HCT116 (cell line): Measurements from ENCODE around the gene UBALD2. TPM values are rescaled to one million over a fixed set of nuclear protein-coding genes. Genes with fewer than 3 reads are reported as not detected.

ENCODE experiments used
- ATAC-seq: fragments of 200-7000 bp; cut with Tn5 transposase; 2 replicates; pipeline ENCODE4 v1.9.1; 2020; ENCODE audit warnings: mild to moderate bottlenecking, moderate library complexity
- BruUV-seq: library from RNA; stranded (reverse); fragments of 400-500 nt; replicated peaks from 2 replicates; lab custom pipeline; 2021; lab: Mats Ljungman, UMichigan
- CTCF ChIA-PET: fragments of 300-600 bp; sonication (Branson Sonifier 250); formaldehyde crosslinking; loops from one replicate; lab custom pipeline; 2021; ENCODE audit warnings: antibody characterized with exemption; lab: Charles Lee
- POLR2A ChIA-PET: fragments of 300-600, 350-600 bp; sonication (Branson Sonifier 250); formaldehyde crosslinking; loops from one replicate; lab custom pipeline; 2021; ENCODE audit warnings: antibody characterized with exemption; lab: Charles Lee
- RAD21 ChIA-PET, 2 experiments: fragments of 300-600 bp; sonication (Branson Sonifier 250); formaldehyde crosslinking; loops; one replicate each; lab custom pipeline; 2023; ENCODE audit warnings: low total read pairs in 2 of 2; ENCODE audit not compliant: uncharacterized antibody in 2 of 2, unreplicated experiment in 2 of 2, low non-redundant PET in 1 of 2; lab: Charles Lee
- DNase-seq: peaks from one replicate; pipeline ENCODE4 v3.0.0-alpha.2; 2010; ENCODE audit warnings: low read depth, low spot score
- H2AFZ ChIP-seq: fragments of 200-600 bp; shearing (Covaris generic), sonication (generic); 2 replicates; pipeline ENCODE4 v1.6.1; 2017; ENCODE audit warnings: low read depth, mixed run types, mixed read lengths, antibody characterized with exemption, low read length; ENCODE audit not compliant: poor library complexity, severe bottlenecking
- H3K27ac ChIP-seq: 2 replicates; pipeline ENCODE4 v1.5.1; 2012; ENCODE audit warnings: low read depth, low read length
- H3K27me3 ChIP-seq: fragments of 200-600 bp; sonication (generic); 2 replicates; pipeline ENCODE4 v1.6.1; 2016; ENCODE audit warnings: mixed run types, low read length, mixed read lengths; ENCODE audit not compliant: insufficient read depth
- H3K36me3 ChIP-seq, 2 experiments: fragments of 200-500 bp in 1 of 2; fragments of 200-600 bp in 1 of 2; sonication (Bioruptor generic) in 1 of 2; sonication (generic) in 1 of 2; 2 replicates each; pipeline versions ENCODE4 v1.5.1 to v1.6.1; 2014 to 2016; ENCODE audit warnings: low read length in 2 of 2, inconsistent platforms in 1 of 2, mixed read lengths in 1 of 2, mixed run types in 1 of 2; ENCODE audit not compliant: insufficient read depth in 2 of 2, control insufficient read depth in 1 of 2
- H3K4me1 ChIP-seq, 2 experiments: fragments of 200-600 bp in 1 of 2; sonication (generic) in 1 of 2; 2 replicates each; pipeline versions ENCODE4 v1.5.1 to v1.6.1; 2012 to 2017; ENCODE audit warnings: low read length in 2 of 2, inconsistent platforms in 1 of 2, mild to moderate bottlenecking in 1 of 2, mixed read lengths in 1 of 2, mixed run types in 1 of 2, moderate library complexity in 1 of 2; ENCODE audit not compliant: insufficient read depth in 2 of 2, control insufficient read depth in 1 of 2
- H3K4me2 ChIP-seq: fragments of 200-600 bp; sonication (generic); 2 replicates; pipeline ENCODE4 v1.6.1; 2017; ENCODE audit warnings: mixed run types, low read length, mixed read lengths
- H3K4me3 ChIP-seq, 2 experiments: fragments of 200-600 bp in 1 of 2; sonication (generic) in 1 of 2; replicated peaks in 1 of 2; 2 replicates each; pipeline ENCODE4 v1.5.1; 2011 to 2016; ENCODE audit warnings: low read length in 2 of 2, control low read depth in 1 of 2, low read depth in 1 of 2, mild to moderate bottlenecking in 1 of 2, mixed read lengths in 1 of 2, mixed run types in 1 of 2
- H3K79me2 ChIP-seq: fragments of 200-600 bp; sonication (generic); 2 replicates; pipeline ENCODE4 v1.6.1; 2017; ENCODE audit warnings: mild to moderate bottlenecking, mixed run types, low read length, moderate library complexity, mixed read lengths; ENCODE audit not compliant: insufficient read depth
- H3K9ac ChIP-seq: fragments of 200-600 bp; sonication (generic); 2 replicates; pipeline ENCODE4 v1.6.1; 2016; ENCODE audit warnings: low read length, mixed read lengths
- H3K9me2 ChIP-seq: fragments of 200-600 bp; sonication (generic), shearing (Covaris generic); 2 replicates; pipeline ENCODE4 v1.6.1; 2017; ENCODE audit warnings: mixed run types, mild to moderate bottlenecking, moderate library complexity; ENCODE audit not compliant: insufficient read depth
- H3K9me3 ChIP-seq, 2 experiments: fragments of 200-500 bp in 1 of 2; fragments of 200-600 bp in 1 of 2; sonication (Bioruptor generic) in 1 of 2; sonication (generic) in 1 of 2; 2 replicates each; pipeline ENCODE4 v1.6.1; 2014 to 2017; ENCODE audit warnings: low read length in 2 of 2, mixed read lengths in 2 of 2, inconsistent platforms in 1 of 2, low read depth in 1 of 2, mild to moderate bottlenecking in 1 of 2, mixed run types in 1 of 2, moderate library complexity in 1 of 2; ENCODE audit not compliant: control insufficient read depth in 1 of 2, insufficient read depth in 1 of 2
- H4K20me1 ChIP-seq: fragments of 200-600 bp; sonication (generic), shearing (Covaris generic); 2 replicates; pipeline ENCODE4 v1.6.1; 2017; ENCODE audit warnings: mixed run types, mild to moderate bottlenecking, moderate library complexity; ENCODE audit not compliant: insufficient read depth
- EZH2 ChIP-seq: fragments of 200-600 bp; sonication (generic); IDR thresholded peaks from 2 replicates; pipeline ENCODE4 v1.6.1; 2017; ENCODE audit warnings: antibody characterized with exemption, mixed run types
- RAD21 ChIP-seq: IDR thresholded peaks from 2 replicates; pipeline ENCODE4 v1.6.1; 2012; ENCODE audit warnings: low read depth, mild to moderate bottlenecking
- SRF ChIP-seq: IDR thresholded peaks from 2 replicates; pipeline ENCODE4 v1.6.1; 2012; ENCODE audit warnings: low read depth
- TCF7L2 ChIP-seq: IDR thresholded peaks from 2 replicates; pipeline ENCODE4 v1.7.0; 2011; ENCODE audit warnings: borderline replicate concordance, inconsistent platforms; ENCODE audit not compliant: insufficient read depth, insufficient read length; ENCODE audit errors: extremely low read depth
- YY1 ChIP-seq: IDR thresholded peaks from 2 replicates; pipeline ENCODE4 v1.6.1; 2011; ENCODE audit warnings: low read length, low read depth, moderate library complexity, mild to moderate bottlenecking; ENCODE audit not compliant: insufficient replicate concordance; ENCODE audit errors: extremely low read depth
- intact Hi-C: fragments of 100-400 bp; cut with micrococcal nuclease; formaldehyde crosslinking; loops from 2 replicates; pipeline ENCODE4 v1.10.0; 2022
- total RNA-seq: library from RNA; stranded (reverse); gene quantifications from one replicate; pipeline ENCODE4 v1.2.1, GENCODE V29; 2021; ENCODE audit not compliant: unreplicated experiment
- TF ChIP-seq, protein P1 (sequence below), 3 experiments: fragments of 200-600 bp in 1 of 3; sonication (generic) in 1 of 3; IDR thresholded peaks in 2 of 3; conservative IDR thresholded peaks in 1 of 3; 2 replicates each; pipeline ENCODE4 v1.5.1; 2012 to 2017; ENCODE audit warnings: low read depth in 2 of 3, low read length in 2 of 3, antibody characterized with exemption in 1 of 3, borderline replicate concordance in 1 of 3, control low read depth in 1 of 3, mild to moderate bottlenecking in 1 of 3, mixed read lengths in 1 of 3, mixed run types in 1 of 3, moderate library complexity in 1 of 3; ENCODE audit not compliant: insufficient read depth in 1 of 3
- TF ChIP-seq, protein P2 (sequence below): IDR thresholded peaks from 2 replicates; pipeline ENCODE4 v1.6.1; 2011; ENCODE audit warnings: mild to moderate bottlenecking, low read length, moderate library complexity; ENCODE audit not compliant: insufficient replicate concordance; ENCODE audit errors: extremely low read depth

The UBALD2 gene
- total RNA-seq, 1 experiment from 2014 or later: 94.3 TPM

DNA sequence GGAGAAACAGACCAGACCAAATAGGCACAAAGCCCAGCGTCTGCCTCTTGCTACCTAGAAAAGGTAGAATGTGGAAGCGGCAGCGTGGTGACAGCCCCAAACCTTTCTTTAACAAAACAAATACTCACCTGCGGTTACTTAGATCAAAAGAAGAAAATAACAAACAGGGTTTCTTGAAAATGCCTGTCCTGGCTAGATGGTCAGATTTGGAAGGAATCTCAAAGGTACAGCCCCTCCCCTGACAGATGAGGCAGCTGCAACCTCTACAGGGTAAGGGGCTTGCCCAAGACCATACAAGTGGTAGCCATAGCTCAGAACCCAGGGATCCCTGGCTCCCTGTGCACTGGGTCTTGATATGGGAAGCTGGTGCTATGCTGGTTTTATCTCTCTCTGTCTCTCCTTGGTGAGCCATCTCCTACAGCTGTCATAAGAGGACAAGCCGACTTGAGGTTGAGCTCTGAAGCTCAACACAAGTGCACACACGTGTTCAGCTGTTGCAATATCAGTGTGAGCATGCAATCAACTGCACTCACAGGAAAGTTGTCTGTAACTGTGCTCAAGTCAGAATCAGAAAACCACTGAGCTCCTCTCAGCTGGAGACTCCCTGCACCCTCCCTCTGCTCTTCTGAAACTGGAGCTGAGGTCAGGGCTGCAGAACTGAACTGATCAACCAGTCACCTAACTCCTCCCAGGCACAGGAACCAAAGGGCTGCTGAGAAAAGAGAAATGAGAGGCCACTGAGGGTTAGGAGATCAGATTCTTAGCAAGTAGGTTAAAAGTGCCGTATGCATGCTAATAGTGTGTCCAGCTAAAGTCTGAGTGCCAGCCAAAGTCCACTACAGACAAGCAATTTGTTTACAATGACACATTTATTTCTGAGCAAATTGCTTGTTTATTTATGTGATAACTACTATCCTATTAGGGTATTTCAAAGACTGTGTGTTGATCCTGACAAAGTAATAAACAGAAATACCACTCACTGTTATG is 18.8 kb upstream of the UBALD2 start:
- Histone ChIP-seq H3K4me3 (no peak overlapping the region), H2AFZ (no peak overlapping the region), H3K9me2 (no peaks in the 10 kb centered on the region), H3K79me2 (no peaks in the 10 kb centered on the region), H3K9me3 (no peaks in the 10 kb centered on the region), H4K20me1 (no peaks in the 10 kb centered on the region), H3K4me1 (peaks cover 0 to 13% of the 10 kb centered on the region in 2 experiments; a peak in 3 of 4 replicates), H3K36me3 (no peaks in the 10 kb centered on the region), H3K27me3 (no peaks in the 10 kb centered on the region), H3K4me2 (no peak overlapping the region), H3K27ac (no peak overlapping the region), H3K9ac (no peak overlapping the region)
- ATAC-seq (no peak), DNase-seq (no peak)
- no peak for TF ChIP-seq SRF
- no peak for TF ChIP-seq RAD21
- TF ChIP-seq, protein P1, sequence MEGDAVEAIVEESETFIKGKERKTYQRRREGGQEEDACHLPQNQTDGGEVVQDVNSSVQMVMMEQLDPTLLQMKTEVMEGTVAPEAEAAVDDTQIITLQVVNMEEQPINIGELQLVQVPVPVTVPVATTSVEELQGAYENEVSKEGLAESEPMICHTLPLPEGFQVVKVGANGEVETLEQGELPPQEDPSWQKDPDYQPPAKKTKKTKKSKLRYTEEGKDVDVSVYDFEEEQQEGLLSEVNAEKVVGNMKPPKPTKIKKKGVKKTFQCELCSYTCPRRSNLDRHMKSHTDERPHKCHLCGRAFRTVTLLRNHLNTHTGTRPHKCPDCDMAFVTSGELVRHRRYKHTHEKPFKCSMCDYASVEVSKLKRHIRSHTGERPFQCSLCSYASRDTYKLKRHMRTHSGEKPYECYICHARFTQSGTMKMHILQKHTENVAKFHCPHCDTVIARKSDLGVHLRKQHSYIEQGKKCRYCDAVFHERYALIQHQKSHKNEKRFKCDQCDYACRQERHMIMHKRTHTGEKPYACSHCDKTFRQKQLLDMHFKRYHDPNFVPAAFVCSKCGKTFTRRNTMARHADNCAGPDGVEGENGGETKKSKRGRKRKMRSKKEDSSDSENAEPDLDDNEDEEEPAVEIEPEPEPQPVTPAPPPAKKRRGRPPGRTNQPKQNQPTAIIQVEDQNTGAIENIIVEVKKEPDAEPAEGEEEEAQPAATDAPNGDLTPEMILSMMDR (IDR thresholded peaks at IDR 0.05 in 2 of 3, conservative IDR thresholded peaks at IDR 0.05 in 1 of 3; ENCODE audit: borderline replicate concordance in 1 of 3, insufficient read depth in 1 of 3, low read depth in 2 of 3, low read length in 2 of 3): no peak
- no peak for TF ChIP-seq TCF7L2
- TF ChIP-seq YY1: no peak
- no peak for TF ChIP-seq EZH2
- TF ChIP-seq, protein P2, sequence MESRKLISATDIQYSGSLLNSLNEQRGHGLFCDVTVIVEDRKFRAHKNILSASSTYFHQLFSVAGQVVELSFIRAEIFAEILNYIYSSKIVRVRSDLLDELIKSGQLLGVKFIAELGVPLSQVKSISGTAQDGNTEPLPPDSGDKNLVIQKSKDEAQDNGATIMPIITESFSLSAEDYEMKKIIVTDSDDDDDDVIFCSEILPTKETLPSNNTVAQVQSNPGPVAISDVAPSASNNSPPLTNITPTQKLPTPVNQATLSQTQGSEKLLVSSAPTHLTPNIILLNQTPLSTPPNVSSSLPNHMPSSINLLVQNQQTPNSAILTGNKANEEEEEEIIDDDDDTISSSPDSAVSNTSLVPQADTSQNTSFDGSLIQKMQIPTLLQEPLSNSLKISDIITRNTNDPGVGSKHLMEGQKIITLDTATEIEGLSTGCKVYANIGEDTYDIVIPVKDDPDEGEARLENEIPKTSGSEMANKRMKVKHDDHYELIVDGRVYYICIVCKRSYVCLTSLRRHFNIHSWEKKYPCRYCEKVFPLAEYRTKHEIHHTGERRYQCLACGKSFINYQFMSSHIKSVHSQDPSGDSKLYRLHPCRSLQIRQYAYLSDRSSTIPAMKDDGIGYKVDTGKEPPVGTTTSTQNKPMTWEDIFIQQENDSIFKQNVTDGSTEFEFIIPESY: no peak
- intact Hi-C loops: no loop called here
- no TSS peak for BruUV-seq
- ChIA-PET CTCF (interaction anchor here (1.1 to 1.5 kb wide), 2 partner anchors 64 kb away, joined by 3 read pairs; no protein-coding TSS in a partner anchor), POLR2A (interaction anchor here (1.0 to 3.1 kb wide), 2 partner anchors 18 to 22 kb away, joined by 3 to 13 read pairs; partner anchors contain the start of gene UBALD2), RAD21 (no interaction called here)
